ENCODE measurements around the gene ARMC3. TPM values are rescaled to one million over a fixed set of nuclear protein-coding genes. Genes with fewer than 3 reads are reported as not detected.

The ARMC3 gene
- total and polyA plus RNA-seq, 9 of the 15 experiments (the other 6 are each of a cell fraction or from before 2014, with no cell fraction given), result 0.33 to 1.1 (median 0.62) TPM

GRCh38 chr10:23055424-23056185 is 127.8 kb downstream of the ARMC3 start (continued):
- TF ChIP-seq, protein P1, sequence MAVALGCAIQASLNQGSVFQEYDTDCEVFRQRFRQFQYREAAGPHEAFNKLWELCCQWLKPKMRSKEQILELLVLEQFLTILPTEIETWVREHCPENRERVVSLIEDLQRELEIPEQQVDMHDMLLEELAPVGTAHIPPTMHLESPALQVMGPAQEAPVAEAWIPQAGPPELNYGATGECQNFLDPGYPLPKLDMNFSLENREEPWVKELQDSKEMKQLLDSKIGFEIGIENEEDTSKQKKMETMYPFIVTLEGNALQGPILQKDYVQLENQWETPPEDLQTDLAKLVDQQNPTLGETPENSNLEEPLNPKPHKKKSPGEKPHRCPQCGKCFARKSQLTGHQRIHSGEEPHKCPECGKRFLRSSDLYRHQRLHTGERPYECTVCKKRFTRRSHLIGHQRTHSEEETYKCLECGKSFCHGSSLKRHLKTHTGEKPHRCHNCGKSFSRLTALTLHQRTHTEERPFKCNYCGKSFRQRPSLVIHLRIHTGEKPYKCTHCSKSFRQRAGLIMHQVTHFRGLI (CRISPR knock-in tag; IDR thresholded peaks at IDR 0.05), result no peak
- TF ChIP-seq MEIS2 (IDR thresholded peaks at IDR 0.05; ENCODE audit: partially characterized antibody) (no peak), NR4A1 (CRISPR knock-in tag; IDR thresholded peaks at IDR 0.05) (no peak), NR4A1 (tag; IDR thresholded peaks at IDR 0.05) (no peak), ZBTB5 (IDR thresholded peaks at IDR 0.05) (no peak), CHD1 (IDR thresholded peaks at IDR 0.05; ENCODE audit: low read length) (no peak), SRSF1 (IDR thresholded peaks at IDR 0.05; ENCODE audit: low read depth, low read length) (no peak), MYNN (IDR thresholded peaks at IDR 0.05) (no peak), MYNN (CRISPR knock-in tag; IDR thresholded peaks at IDR 0.05) (no peak), POLR2B (IDR thresholded peaks at IDR 0.05; ENCODE audit: low read depth, partially characterized antibody) (peak; percentile 81), ZNF23 (CRISPR knock-in tag; IDR thresholded peaks at IDR 0.05) (no peak), GATAD2A (IDR thresholded peaks at IDR 0.05) (no peak), ZNF77 (CRISPR knock-in tag; IDR thresholded peaks at IDR 0.05) (peak; percentile 85), ARID2 (IDR thresholded peaks at IDR 0.05) (no peak), EZH2 (IDR thresholded peaks at IDR 0.05; ENCODE audit: borderline replicate concordance, low read depth, low read length) (no peak), BHLHE40 (IDR thresholded peaks at IDR 0.05; ENCODE audit: low read length) (no peak)
- TF ChIP-seq, protein P2, sequence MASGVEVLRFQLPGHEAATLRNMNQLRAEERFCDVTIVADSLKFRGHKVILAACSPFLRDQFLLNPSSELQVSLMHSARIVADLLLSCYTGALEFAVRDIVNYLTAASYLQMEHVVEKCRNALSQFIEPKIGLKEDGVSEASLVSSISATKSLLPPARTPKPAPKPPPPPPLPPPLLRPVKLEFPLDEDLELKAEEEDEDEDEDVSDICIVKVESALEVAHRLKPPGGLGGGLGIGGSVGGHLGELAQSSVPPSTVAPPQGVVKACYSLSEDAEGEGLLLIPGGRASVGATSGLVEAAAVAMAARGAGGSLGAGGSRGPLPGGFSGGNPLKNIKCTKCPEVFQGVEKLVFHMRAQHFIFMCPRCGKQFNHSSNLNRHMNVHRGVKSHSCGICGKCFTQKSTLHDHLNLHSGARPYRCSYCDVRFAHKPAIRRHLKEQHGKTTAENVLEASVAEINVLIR (CRISPR knock-in tag; IDR thresholded peaks at IDR 0.05), result no peak
- TF ChIP-seq, protein P3, sequence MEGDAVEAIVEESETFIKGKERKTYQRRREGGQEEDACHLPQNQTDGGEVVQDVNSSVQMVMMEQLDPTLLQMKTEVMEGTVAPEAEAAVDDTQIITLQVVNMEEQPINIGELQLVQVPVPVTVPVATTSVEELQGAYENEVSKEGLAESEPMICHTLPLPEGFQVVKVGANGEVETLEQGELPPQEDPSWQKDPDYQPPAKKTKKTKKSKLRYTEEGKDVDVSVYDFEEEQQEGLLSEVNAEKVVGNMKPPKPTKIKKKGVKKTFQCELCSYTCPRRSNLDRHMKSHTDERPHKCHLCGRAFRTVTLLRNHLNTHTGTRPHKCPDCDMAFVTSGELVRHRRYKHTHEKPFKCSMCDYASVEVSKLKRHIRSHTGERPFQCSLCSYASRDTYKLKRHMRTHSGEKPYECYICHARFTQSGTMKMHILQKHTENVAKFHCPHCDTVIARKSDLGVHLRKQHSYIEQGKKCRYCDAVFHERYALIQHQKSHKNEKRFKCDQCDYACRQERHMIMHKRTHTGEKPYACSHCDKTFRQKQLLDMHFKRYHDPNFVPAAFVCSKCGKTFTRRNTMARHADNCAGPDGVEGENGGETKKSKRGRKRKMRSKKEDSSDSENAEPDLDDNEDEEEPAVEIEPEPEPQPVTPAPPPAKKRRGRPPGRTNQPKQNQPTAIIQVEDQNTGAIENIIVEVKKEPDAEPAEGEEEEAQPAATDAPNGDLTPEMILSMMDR (IDR thresholded peaks at IDR 0.05 in 2 of 3, conservative IDR thresholded peaks at IDR 0.05 in 1 of 3; ENCODE audit: insufficient read depth in 2 of 3, low read depth in 1 of 3, low read length in 3 of 3), result no peak
- TF ChIP-seq, protein P4, sequence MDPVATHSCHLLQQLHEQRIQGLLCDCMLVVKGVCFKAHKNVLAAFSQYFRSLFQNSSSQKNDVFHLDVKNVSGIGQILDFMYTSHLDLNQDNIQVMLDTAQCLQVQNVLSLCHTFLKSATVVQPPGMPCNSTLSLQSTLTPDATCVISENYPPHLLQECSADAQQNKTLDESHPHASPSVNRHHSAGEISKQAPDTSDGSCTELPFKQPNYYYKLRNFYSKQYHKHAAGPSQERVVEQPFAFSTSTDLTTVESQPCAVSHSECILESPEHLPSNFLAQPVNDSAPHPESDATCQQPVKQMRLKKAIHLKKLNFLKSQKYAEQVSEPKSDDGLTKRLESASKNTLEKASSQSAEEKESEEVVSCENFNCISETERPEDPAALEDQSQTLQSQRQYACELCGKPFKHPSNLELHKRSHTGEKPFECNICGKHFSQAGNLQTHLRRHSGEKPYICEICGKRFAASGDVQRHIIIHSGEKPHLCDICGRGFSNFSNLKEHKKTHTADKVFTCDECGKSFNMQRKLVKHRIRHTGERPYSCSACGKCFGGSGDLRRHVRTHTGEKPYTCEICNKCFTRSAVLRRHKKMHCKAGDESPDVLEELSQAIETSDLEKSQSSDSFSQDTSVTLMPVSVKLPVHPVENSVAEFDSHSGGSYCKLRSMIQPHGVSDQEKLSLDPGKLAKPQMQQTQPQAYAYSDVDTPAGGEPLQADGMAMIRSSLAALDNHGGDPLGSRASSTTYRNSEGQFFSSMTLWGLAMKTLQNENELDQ (CRISPR knock-in tag; IDR thresholded peaks at IDR 0.05; ENCODE audit: borderline replicate concordance), result no peak

Measured in K562 (cell line).